ENCODE measurements around the gene DHRS1.

Gene DHRS1

DNA sequence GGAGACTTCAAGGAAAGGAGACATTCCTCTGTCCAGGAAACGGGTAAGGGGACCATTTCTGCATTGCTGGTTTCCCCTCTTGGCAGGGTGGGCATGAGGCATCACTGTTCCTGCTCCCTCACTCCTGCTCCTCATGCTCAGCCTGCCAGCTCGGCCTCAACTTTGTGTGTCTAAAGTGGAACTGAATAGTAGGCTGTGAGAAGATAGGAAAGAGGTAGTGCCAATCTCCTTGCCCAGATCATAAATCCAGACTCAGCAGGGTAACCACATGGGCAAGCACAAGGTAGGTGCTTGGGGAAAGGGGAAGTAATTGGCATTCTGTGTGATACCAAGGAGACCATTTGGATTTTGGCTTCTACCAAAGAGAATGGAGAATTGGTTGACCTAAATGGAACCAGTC, 14.3 kb upstream of the DHRS1 start:
- H3K4me1 ChIP-seq (ENCODE audit: control insufficient read depth in 1 of 2, insufficient read depth in 2 of 2, low read length in 2 of 2), result peaks cover 21 to 27% of the 10 kb centered on the region in 2 donors
- H3K27me3 ChIP-seq (ENCODE audit: low read depth, low read length), result no peaks in the 10 kb centered on the region
- no peaks in the 10 kb centered on the region for H3K9me3 ChIP-seq (ENCODE audit: control insufficient read depth in 1 of 2, low read length in 2 of 2)
- peaks cover 0 to 4% of the 10 kb centered on the region in 2 donors for H3K36me3 ChIP-seq (ENCODE audit: control insufficient read depth in 1 of 2, insufficient read depth in 2 of 2, low read length in 2 of 2)
- H3K4me3 ChIP-seq (ENCODE audit: low read depth in 1 of 2, low read length in 2 of 2), result no peak overlapping the region
- no peak overlapping the region for H3K27ac ChIP-seq (ENCODE audit: low read length)

DNA sequence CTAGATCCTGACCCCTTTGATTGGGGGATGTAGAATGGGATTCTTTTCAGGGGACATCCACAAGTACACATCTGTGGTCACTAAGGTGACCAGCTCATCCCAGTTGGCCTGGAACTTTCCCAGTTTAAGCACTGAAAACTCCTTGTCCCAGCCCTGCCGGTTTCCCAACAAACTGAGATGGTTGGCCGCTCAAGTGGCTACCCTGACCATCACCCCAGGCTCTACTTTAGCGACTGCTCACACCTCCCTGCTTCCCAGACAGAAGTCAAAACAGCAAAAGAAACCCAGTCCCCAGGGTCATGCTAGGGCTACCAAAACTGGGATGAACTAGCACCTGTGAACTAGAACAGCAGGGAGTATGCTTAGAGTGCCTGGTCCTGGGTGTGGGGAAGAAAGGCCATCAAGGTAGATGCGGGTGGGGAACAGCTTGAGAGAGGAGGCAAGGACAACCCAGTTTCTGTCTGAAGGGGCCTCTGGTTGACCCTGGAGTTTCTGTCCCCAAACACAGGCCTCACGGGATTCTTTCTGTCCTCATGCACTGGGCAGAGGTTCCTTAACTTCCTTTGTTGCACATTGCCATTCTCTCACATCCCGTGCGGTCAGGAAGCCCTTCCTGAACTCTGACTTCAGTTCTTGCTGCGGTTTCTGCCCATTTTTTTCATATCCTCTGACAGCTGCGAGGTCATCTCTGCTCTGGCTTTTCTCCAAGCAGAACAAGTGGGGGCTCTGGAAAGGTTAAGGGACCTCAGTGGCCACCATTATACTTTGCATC, 13.3 kb upstream of the DHRS1 start:
- Histone ChIP-seq H3K4me1 (ENCODE audit: control insufficient read depth in 1 of 2, insufficient read depth in 2 of 2, low read length in 2 of 2) (peaks cover 21 to 28% of the 10 kb centered on the region in 2 donors), H3K4me3 (ENCODE audit: low read depth in 1 of 2, low read length in 2 of 2) (no peak overlapping the region)

DNA sequence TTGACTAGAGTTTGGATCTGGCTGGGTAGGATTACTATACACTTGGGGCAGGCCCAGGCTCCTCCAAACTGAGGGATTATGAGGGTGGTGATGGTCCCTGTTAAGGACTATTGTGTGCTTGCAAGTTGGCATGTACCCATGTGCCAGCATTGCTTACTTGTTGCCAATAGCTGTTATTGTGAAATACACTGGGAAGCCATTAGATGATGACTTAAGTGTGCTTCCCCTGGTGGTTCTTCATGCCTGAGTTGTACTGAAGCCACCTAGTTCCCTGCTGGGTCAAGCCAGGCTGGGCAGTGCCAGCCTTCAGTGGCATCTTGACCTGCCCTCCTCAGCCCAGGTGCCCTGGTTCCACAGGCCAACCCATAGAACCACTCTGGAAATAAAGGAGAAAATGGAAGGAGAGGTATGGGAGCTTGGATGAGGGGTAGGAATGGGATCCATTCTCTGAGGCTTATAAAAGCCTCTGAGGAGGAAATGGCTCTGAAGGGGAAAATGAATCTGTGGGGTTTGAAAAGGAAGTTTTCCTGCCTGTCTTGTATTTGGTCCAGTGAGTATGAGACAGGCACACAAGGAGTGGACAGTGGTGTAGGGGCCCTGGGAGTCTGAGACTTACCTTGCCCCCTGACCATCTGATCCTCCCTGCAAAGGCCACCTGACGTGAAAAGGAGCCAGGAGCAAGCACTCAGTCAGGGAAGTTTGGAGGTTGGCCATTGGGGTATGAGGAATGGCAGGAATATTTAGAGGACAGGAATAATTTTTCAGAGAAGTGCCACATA, 12.4 kb upstream of the DHRS1 start:
- no peaks in the 10 kb centered on the region for H3K27me3 ChIP-seq (ENCODE audit: low read depth, low read length)
- H3K27ac ChIP-seq (ENCODE audit: low read length), result peak overlapping the region; percentile 40
- no peaks in the 10 kb centered on the region for H3K9me3 ChIP-seq (ENCODE audit: control insufficient read depth in 1 of 2, low read length in 2 of 2)
- peaks cover 4 to 5% of the 10 kb centered on the region in 2 donors for H3K36me3 ChIP-seq (ENCODE audit: control insufficient read depth in 1 of 2, insufficient read depth in 2 of 2, low read length in 2 of 2)
- peak overlapping the region; percentile 55 to 71 for H3K4me3 ChIP-seq (ENCODE audit: low read depth in 1 of 2, low read length in 2 of 2)
- peaks cover 21 to 32% of the 10 kb centered on the region in 2 donors for H3K4me1 ChIP-seq (ENCODE audit: control insufficient read depth in 1 of 2, insufficient read depth in 2 of 2, low read length in 2 of 2)

More for the DNA sequence above, 13.3 kb upstream of the DHRS1 start:
- Histone ChIP-seq H3K27ac (ENCODE audit: low read length) (peak overlapping the region; percentile 40), H3K9me3 (ENCODE audit: control insufficient read depth in 1 of 2, low read length in 2 of 2) (no peaks in the 10 kb centered on the region), H3K27me3 (ENCODE audit: low read depth, low read length) (no peaks in the 10 kb centered on the region), H3K36me3 (ENCODE audit: control insufficient read depth in 1 of 2, insufficient read depth in 2 of 2, low read length in 2 of 2) (peaks cover 0 to 4% of the 10 kb centered on the region in 2 donors)

GRCh38 chr14:24310646-24311604, 11.3 kb upstream of the DHRS1 start, which contains the start of gene LTB4R:
Gene LTB4R (plus strand): TSS chr14:24311502. CDS start chr14:24315652, 4,150 bp downstream.
- peaks cover 11 to 16% of the 10 kb centered on the region in 2 donors for H3K36me3 ChIP-seq (ENCODE audit: control insufficient read depth in 1 of 2, insufficient read depth in 2 of 2, low read length in 2 of 2)
- H3K27me3 ChIP-seq (ENCODE audit: low read depth, low read length), result no peaks in the 10 kb centered on the region
- peaks cover 21 to 22% of the 10 kb centered on the region in 2 donors for H3K4me1 ChIP-seq (ENCODE audit: control insufficient read depth in 1 of 2, insufficient read depth in 2 of 2, low read length in 2 of 2)
- H3K27ac ChIP-seq (ENCODE audit: low read length), result peak within 1 kb of the TSS; percentile 40
- H3K4me3 ChIP-seq (ENCODE audit: low read depth in 1 of 2, low read length in 2 of 2), result peak within 1 kb of the TSS; percentile 55 to 71
- H3K9me3 ChIP-seq (ENCODE audit: control insufficient read depth in 1 of 2, low read length in 2 of 2), result no peaks in the 10 kb centered on the region

GRCh38 chr14:24310265-24310645, 10.7 kb upstream of the DHRS1 start:
- Histone ChIP-seq H3K4me3 (ENCODE audit: low read depth in 1 of 2, low read length in 2 of 2) (peak overlapping the region; percentile 31 to 71), H3K27ac (ENCODE audit: low read length) (no peak overlapping the region), H3K36me3 (ENCODE audit: control insufficient read depth in 1 of 2, insufficient read depth in 2 of 2, low read length in 2 of 2) (peaks cover 18 to 23% of the 10 kb centered on the region in 2 donors), H3K9me3 (ENCODE audit: control insufficient read depth in 1 of 2, low read length in 2 of 2) (no peaks in the 10 kb centered on the region), H3K27me3 (ENCODE audit: low read depth, low read length) (no peaks in the 10 kb centered on the region), H3K4me1 (ENCODE audit: control insufficient read depth in 1 of 2, insufficient read depth in 2 of 2, low read length in 2 of 2) (peaks cover 21% of the 10 kb centered on the region in 2 donors)

GRCh38 chr14:24309538-24310264, 10.1 kb upstream of the DHRS1 start, which contains the start of gene LTB4R2:
Gene LTB4R2 (plus strand): TSS chr14:24310140. CDS start chr14:24310665, 525 bp downstream.
- Histone ChIP-seq H3K36me3 (ENCODE audit: control insufficient read depth in 1 of 2, insufficient read depth in 2 of 2, low read length in 2 of 2) (peaks cover 23 to 28% of the 10 kb centered on the region in 2 donors), H3K27ac (ENCODE audit: low read length) (no peak within 1 kb of the TSS), H3K4me3 (ENCODE audit: low read depth in 1 of 2, low read length in 2 of 2) (peak within 1 kb of the TSS; percentile 31 to 71), H3K27me3 (ENCODE audit: low read depth, low read length) (no peaks in the 10 kb centered on the region), H3K4me1 (ENCODE audit: control insufficient read depth in 1 of 2, insufficient read depth in 2 of 2, low read length in 2 of 2) (peaks cover 21% of the 10 kb centered on the region in 2 donors), H3K9me3 (ENCODE audit: control insufficient read depth in 1 of 2, low read length in 2 of 2) (no peaks in the 10 kb centered on the region)

DNA sequence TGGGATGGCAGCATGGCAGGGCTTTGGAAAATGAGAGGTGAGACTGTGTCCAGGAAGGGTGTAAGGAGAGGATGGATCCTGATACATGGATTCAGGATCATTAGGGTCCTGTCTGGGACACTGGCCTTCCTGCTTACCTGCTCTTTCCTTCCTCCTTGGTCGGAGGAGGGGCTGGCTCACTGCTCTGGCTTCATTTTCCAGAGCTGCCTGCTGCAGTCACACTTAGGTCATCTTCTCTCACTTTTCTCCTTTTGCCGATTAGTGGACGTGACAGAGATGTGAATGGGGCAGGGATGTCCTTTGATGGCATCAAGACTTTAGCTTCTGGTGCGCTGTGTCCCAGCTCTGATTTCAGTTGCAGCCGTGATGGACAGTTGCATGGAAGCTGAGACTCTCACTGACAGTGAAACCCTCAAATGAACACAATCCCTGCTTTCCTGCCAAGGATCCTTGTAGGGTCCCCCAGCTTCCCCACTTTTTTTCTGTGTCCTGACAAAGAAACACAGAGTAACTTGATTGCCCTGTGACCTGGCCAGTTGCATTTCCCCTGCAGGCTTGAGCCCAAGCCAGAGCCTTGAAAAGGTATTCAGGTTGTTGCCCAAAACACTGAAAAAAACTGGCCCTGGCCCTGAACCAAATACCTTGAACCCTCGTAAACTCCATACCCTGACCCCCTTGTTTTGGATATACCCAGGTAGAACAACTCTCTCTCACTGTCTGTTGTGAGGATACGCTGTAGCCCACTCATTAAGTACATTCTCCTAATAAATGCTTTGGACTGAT, 9.0 kb upstream of the DHRS1 start:
- Histone ChIP-seq H3K4me1 (ENCODE audit: control insufficient read depth in 1 of 2, insufficient read depth in 2 of 2, low read length in 2 of 2) (peaks cover 12 to 21% of the 10 kb centered on the region in 2 donors), H3K9me3 (ENCODE audit: control insufficient read depth in 1 of 2, low read length in 2 of 2) (no peaks in the 10 kb centered on the region), H3K27me3 (ENCODE audit: low read depth, low read length) (no peaks in the 10 kb centered on the region), H3K4me3 (ENCODE audit: low read depth in 1 of 2, low read length in 2 of 2) (no peak overlapping the region), H3K36me3 (ENCODE audit: control insufficient read depth in 1 of 2, insufficient read depth in 2 of 2, low read length in 2 of 2) (peaks cover 35 to 40% of the 10 kb centered on the region in 2 donors), H3K27ac (ENCODE audit: low read length) (peak overlapping the region; percentile 72)

DNA sequence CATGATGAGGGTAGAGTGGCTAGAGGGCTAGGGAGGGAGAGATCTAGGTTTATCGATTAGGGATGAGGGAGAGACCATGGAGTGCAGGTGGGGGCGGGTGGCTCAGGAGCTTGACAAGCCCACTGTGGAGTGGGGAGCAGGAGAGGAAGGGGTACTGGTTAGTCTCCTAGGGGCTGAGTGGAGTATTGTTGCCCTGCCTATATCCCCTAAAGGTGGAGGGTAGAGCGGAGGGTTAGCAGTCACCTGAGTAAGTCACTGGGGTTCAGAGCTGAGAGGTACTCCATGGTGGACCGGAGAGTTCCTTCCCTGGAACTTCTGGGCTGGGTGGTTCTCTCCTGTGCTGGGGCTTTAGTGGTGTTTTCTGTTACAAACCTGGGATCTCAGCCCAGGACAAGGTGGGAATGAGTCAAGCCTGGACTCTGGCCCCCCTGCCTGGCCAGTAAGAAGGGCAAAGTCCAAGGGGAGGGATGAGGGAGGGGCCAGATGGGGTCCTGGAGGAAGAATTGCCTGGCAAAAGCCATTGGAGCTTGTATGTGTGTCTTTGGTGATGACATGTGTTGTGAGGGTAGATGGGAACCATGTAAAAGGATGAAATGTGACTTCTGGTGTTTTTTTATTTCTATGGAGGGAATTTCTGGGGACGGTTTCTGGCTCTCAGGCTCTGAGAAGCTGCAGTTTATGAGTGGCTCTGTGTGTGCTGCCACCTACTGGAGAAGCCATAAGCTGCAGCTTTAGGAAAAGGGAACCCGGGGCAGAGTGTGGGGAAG, 8.2 kb upstream of the DHRS1 start, which contains the start of gene CIDEB:
Gene CIDEB, minus strand, starts transcription at position 403 of the 767 bp plus-strand sequence. Its CDS starts 119 bp downstream, at position 284.
- peak within 1 kb of the TSS in 1 of 2 donors; percentile 40 for H3K4me3 ChIP-seq (ENCODE audit: low read depth in 1 of 2, low read length in 2 of 2)
- peaks cover 40 to 48% of the 10 kb centered on the region in 2 donors for H3K36me3 ChIP-seq (ENCODE audit: control insufficient read depth in 1 of 2, insufficient read depth in 2 of 2, low read length in 2 of 2)
- H3K9me3 ChIP-seq (ENCODE audit: control insufficient read depth in 1 of 2, low read length in 2 of 2), result no peaks in the 10 kb centered on the region
- H3K4me1 ChIP-seq (ENCODE audit: control insufficient read depth in 1 of 2, insufficient read depth in 2 of 2, low read length in 2 of 2), result peaks cover 12 to 21% of the 10 kb centered on the region in 2 donors
- peak within 1 kb of the TSS; percentile 72 for H3K27ac ChIP-seq (ENCODE audit: low read length)
- no peaks in the 10 kb centered on the region for H3K27me3 ChIP-seq (ENCODE audit: low read depth, low read length)

- Histone ChIP-seq H3K36me3 (ENCODE audit: control insufficient read depth in 1 of 2, insufficient read depth in 2 of 2, low read length in 2 of 2) (peaks cover 46 to 54% of the 10 kb centered on the region in 2 donors), H3K4me1 (ENCODE audit: control insufficient read depth in 1 of 2, insufficient read depth in 2 of 2, low read length in 2 of 2) (peaks cover 12 to 21% of the 10 kb centered on the region in 2 donors), H3K27ac (ENCODE audit: low read length) (peak overlapping the region; percentile 72), H3K9me3 (ENCODE audit: control insufficient read depth in 1 of 2, low read length in 2 of 2) (no peaks in the 10 kb centered on the region), H3K4me3 (ENCODE audit: low read depth in 1 of 2, low read length in 2 of 2) (peak overlapping the region in 1 of 2 donors; percentile 40), H3K27me3 (ENCODE audit: low read depth, low read length) (no peaks in the 10 kb centered on the region)
Observed at GRCh38 chr14:24307156-24307574, 7.6 kb upstream of the DHRS1 start.

Measured in muscle layer of duodenum (tissue), 2 donors.